ENCODE results near the gene PSKH1. TPM values are rescaled to one million over a fixed set of nuclear protein-coding genes. Genes with fewer than 3 reads are reported as not detected.

The PSKH1 gene
- total and polyA plus RNA-seq, 10 of the 15 experiments (the other 5 are each of a cell fraction or from before 2014, with no cell fraction given): 0.63 to 20.4 (median 7.8) TPM

GRCh38 chr16:67936124-67936879, 43.2 kb downstream of the PSKH1 start, which contains the start of gene PSMB10 (continued):
- TF ChIP-seq RAD51 (IDR thresholded peaks at IDR 0.05) (no peak), USF1 (IDR thresholded peaks at IDR 0.05; ENCODE audit: borderline replicate concordance, extremely low read length, insufficient read depth, low read depth, low read length) (no peak), SIN3A (IDR thresholded peaks at IDR 0.05; ENCODE audit: low read depth, low read length) (no peak; the same call in 1 of the 2 replicates), POLR2AphosphoS2 (IDR thresholded peaks at IDR 0.05; ENCODE audit: low read depth, low read length) (peak; percentile 66; the same call in 1 of the 2 replicates), ZBTB33 (IDR thresholded peaks at IDR 0.05) (no peak), YY1 (IDR thresholded peaks at IDR 0.05; ENCODE audit: low read depth, low read length) (0 out of 2 replicates have a peak, but pooled peaks have one; percentile 7), NR2F1 (conservative IDR thresholded peaks at IDR 0.05) (peak; percentile 18; the same call in 1 of the 2 replicates), ZNF207 (IDR thresholded peaks at IDR 0.05; ENCODE audit: borderline replicate concordance) (no peak; the same call in 1 of the 2 replicates), POLR2AphosphoS5 (IDR thresholded peaks at IDR 0.05; ENCODE audit: low read length) (peak; percentile 89), SUPT20H (IDR thresholded peaks at IDR 0.05; ENCODE audit: borderline replicate concordance, control insufficient read depth, low read depth, low read length) (no peak), ZBTB4 (CRISPR knock-in tag; IDR thresholded peaks at IDR 0.05) (no peak), MEF2A (IDR thresholded peaks at IDR 0.05; ENCODE audit: insufficient read depth, low read depth, low read length) (no peak), ZNF274 (IDR thresholded peaks at IDR 0.05; ENCODE audit: insufficient read depth, insufficient read length) (no peak), HDAC2 (IDR thresholded peaks at IDR 0.05) (no peak), BACH1 (IDR thresholded peaks at IDR 0.05; ENCODE audit: borderline replicate concordance) (no peak; the same call in 1 of the 2 replicates), MXI1 (IDR thresholded peaks at IDR 0.05; ENCODE audit: low read depth, low read length) (no peak), POU2F2 (IDR thresholded peaks at IDR 0.05; ENCODE audit: borderline replicate concordance, low read depth, low read length) (no peak), HCFC1 (IDR thresholded peaks at IDR 0.05; ENCODE audit: low read length) (peak; percentile 39; the same call in 1 of the 2 replicates), MEF2B (IDR thresholded peaks at IDR 0.05; ENCODE audit: partially characterized antibody, poor library complexity, severe bottlenecking) (no peak)
- TF ChIP-seq, protein P1, sequence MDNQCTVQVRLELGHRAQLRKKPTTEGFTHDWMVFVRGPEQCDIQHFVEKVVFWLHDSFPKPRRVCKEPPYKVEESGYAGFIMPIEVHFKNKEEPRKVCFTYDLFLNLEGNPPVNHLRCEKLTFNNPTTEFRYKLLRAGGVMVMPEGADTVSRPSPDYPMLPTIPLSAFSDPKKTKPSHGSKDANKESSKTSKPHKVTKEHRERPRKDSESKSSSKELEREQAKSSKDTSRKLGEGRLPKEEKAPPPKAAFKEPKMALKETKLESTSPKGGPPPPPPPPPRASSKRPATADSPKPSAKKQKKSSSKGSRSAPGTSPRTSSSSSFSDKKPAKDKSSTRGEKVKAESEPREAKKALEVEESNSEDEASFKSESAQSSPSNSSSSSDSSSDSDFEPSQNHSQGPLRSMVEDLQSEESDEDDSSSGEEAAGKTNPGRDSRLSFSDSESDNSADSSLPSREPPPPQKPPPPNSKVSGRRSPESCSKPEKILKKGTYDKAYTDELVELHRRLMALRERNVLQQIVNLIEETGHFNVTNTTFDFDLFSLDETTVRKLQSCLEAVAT (IDR thresholded peaks at IDR 0.05): 0 out of 2 replicates have a peak, but pooled peaks have one; percentile 50
